Measurements from ENCODE around the gene LILRA2.
"Not testable (repeated sequence)": the region's sequence is repeated elsewhere in the genome, so short reads cannot be mapped to it uniquely, and the experiment has no call there.

The LILRA2 gene

GRCh38 chr19:54570316-54570715 is 3.3 kb upstream of the LILRA2 start:
- Histone ChIP-seq H3K9me3 (no peaks in the 10 kb centered on the region), H3K27ac (no peak overlapping the region)
- no peak for TF ChIP-seq CTCF (IDR thresholded peaks at IDR 0.05)

GRCh38 chr19:54571715-54572615 is 1.6 kb upstream of the LILRA2 start:
- H3K27me3 ChIP-seq, H3K9me3 ChIP-seq: not testable (repeated sequence)
- Histone ChIP-seq H3K36me3 (peaks cover 28% of the 10 kb centered on the region), H3K4me1 (ENCODE audit: control insufficient read depth in 1 of 2, insufficient read depth in 1 of 2, low read depth in 1 of 2, low read length in 1 of 2) (peaks cover 51 to 52% of the 10 kb centered on the region in 2 experiments), H3K4me3 (ENCODE audit: low read depth in 1 of 2, low read length in 1 of 2) (peak overlapping the region; percentile 78 to 89), H3K27ac (peak overlapping the region; percentile 99)

More at GRCh38 chr19:54570316-54570715, 3.3 kb upstream of the LILRA2 start:
- Histone ChIP-seq H3K4me3 (ENCODE audit: low read depth in 1 of 2, low read length in 1 of 2) (no peak overlapping the region), H3K27me3 (no peaks in the 10 kb centered on the region), H3K4me1 (ENCODE audit: control insufficient read depth in 1 of 2, insufficient read depth in 1 of 2, low read depth in 1 of 2, low read length in 1 of 2) (peaks cover 35 to 37% of the 10 kb centered on the region in 2 experiments), H3K36me3 (peaks cover 12% of the 10 kb centered on the region)

GRCh38 chr19:54572696-54573311 is 786 bp upstream of the LILRA2 start:
- TF ChIP-seq CTCF (IDR thresholded peaks at IDR 0.05) = peak; percentile 12
- peaks cover 37% of the 10 kb centered on the region for H3K36me3 ChIP-seq
- no peaks in the 10 kb centered on the region for H3K27me3 ChIP-seq
- peak overlapping the region; percentile 99 for H3K27ac ChIP-seq
- H3K4me1 ChIP-seq (ENCODE audit: control insufficient read depth in 1 of 2, insufficient read depth in 1 of 2, low read depth in 1 of 2, low read length in 1 of 2) = peaks cover 59 to 60% of the 10 kb centered on the region in 2 experiments
- H3K4me3 ChIP-seq (ENCODE audit: low read depth in 1 of 2, low read length in 1 of 2) = peak overlapping the region; percentile 78 to 89
- no peaks in the 10 kb centered on the region for H3K9me3 ChIP-seq

DNA sequence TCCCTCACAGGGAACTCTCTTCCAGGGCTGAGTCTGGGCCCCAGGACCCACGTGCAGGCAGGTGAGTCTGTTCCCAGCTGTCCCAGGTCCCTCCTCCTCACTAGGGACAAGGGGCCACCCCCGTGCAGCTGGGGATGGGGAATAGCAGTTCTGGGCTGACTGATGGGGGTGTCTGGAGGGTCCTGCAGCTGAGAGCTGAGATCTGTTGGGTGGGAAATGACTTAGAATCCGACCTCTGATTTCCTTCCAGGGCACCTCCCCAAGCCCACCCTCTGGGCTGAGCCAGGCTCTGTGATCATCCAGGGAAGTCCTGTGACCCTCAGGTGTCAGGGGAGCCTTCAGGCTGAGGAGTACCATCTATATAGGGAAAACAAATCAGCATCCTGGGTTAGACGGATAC is 461 bp downstream of the LILRA2 start:
- Histone ChIP-seq H3K27me3 (no peaks in the 10 kb centered on the region), H3K27ac (peak overlapping the region; percentile 99), H3K4me1 (ENCODE audit: control insufficient read depth in 1 of 2, insufficient read depth in 1 of 2, low read depth in 1 of 2, low read length in 1 of 2) (peaks cover 63 to 66% of the 10 kb centered on the region in 2 experiments), H3K36me3 (peaks cover 46% of the 10 kb centered on the region), H3K9me3 (no peaks in the 10 kb centered on the region), H3K4me3 (ENCODE audit: low read depth in 1 of 2, low read length in 1 of 2) (peak overlapping the region; percentile 78 to 89)
- no peak for TF ChIP-seq CTCF (IDR thresholded peaks at IDR 0.05)

- Histone ChIP-seq H3K27me3 (no peaks in the 10 kb centered on the region), H3K27ac (peak overlapping the region; percentile 99), H3K4me3 (ENCODE audit: low read depth in 1 of 2, low read length in 1 of 2) (peak overlapping the region; percentile 78 to 89), H3K4me1 (ENCODE audit: control insufficient read depth in 1 of 2, insufficient read depth in 1 of 2, low read depth in 1 of 2, low read length in 1 of 2) (peaks cover 66% of the 10 kb centered on the region in 2 experiments), H3K9me3 (no peaks in the 10 kb centered on the region), H3K36me3 (peaks cover 46% of the 10 kb centered on the region)
- no peak for TF ChIP-seq CTCF (IDR thresholded peaks at IDR 0.05)
Measured at GRCh38 chr19:54574527-54575056, 1.0 kb downstream of the LILRA2 start.

DNA sequence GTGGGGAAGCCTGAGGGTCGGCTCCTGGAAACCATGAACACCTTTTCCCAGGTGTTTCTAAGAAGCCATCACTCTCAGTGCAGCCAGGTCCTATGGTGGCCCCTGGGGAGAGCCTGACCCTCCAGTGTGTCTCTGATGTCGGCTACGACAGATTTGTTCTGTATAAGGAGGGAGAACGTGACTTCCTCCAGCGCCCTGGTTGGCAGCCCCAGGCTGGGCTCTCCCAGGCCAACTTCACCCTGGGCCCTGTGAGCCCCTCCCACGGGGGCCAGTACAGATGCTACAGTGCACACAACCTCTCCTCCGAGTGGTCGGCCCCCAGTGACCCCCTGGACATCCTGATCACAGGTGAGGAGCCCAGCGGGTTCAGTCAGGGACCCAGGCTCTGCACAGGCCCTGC is 1.6 kb downstream of the LILRA2 start:
- H3K27ac ChIP-seq = peak overlapping the region; percentile 99
- H3K4me3 ChIP-seq (ENCODE audit: low read depth in 1 of 2, low read length in 1 of 2) = peak overlapping the region; percentile 78 to 89
- H3K27me3 ChIP-seq, H3K9me3 ChIP-seq: not testable (repeated sequence)
- peaks cover 66% of the 10 kb centered on the region in 2 experiments for H3K4me1 ChIP-seq (ENCODE audit: control insufficient read depth in 1 of 2, insufficient read depth in 1 of 2, low read depth in 1 of 2, low read length in 1 of 2)
- peaks cover 46% of the 10 kb centered on the region for H3K36me3 ChIP-seq
